ENCODE measurements around the gene GGPS1.
"Not testable (repeated sequence)": the region's sequence is repeated elsewhere in the genome, so short reads cannot be mapped to it uniquely, and the experiment has no call there.

Gene GGPS1

DNA sequence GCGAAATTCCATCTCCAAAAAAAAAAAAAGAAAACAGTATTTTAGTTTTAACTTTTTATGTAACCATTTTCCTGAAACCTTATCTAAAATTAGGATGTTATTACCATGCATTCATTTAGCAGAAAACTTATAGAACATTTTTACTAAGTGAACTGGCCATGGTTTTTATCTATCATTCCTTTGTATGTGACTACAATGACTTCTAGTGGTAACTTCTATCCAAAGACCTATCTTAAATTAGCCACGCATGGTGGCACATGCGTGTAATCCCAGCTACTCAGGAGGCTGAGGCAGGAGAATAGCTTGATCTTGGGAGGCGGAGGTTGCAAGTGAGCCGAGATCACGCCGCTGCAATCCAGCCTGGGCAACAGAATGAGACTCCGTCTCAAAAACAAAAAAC is 11.4 kb downstream of the GGPS1 start:
- DNase-seq (ENCODE audit: low spot score): no peak

DNA sequence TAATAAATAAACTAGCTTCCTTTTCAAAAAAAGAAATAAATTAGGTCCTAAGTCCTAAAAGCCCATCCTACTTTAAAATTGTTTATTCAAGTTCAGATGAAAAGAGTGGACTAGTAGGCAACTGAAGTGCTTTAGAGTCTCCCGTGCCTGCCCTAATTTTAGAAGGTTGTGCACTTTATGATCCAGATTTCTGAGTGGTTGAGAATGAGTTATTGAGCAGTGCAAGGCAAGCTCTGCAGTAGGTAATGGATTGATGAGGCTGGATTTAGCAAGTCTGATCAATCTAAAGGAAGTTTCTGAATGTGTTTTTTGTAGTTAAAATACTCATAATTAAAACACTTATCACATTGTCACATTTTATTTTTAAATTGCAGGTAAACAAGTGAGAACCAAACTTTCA is 13.0 kb downstream of the GGPS1 start:
- no peak for DNase-seq (ENCODE audit: low spot score)

DNA sequence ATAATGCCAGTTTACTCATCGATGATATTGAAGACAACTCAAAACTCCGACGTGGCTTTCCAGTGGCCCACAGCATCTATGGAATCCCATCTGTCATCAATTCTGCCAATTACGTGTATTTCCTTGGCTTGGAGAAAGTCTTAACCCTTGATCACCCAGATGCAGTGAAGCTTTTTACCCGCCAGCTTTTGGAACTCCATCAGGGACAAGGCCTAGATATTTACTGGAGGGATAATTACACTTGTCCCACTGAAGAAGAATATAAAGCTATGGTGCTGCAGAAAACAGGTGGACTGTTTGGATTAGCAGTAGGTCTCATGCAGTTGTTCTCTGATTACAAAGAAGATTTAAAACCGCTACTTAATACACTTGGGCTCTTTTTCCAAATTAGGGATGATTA is 13.7 kb downstream of the GGPS1 start:
- DNase-seq (ENCODE audit: low spot score): no peak

DNA sequence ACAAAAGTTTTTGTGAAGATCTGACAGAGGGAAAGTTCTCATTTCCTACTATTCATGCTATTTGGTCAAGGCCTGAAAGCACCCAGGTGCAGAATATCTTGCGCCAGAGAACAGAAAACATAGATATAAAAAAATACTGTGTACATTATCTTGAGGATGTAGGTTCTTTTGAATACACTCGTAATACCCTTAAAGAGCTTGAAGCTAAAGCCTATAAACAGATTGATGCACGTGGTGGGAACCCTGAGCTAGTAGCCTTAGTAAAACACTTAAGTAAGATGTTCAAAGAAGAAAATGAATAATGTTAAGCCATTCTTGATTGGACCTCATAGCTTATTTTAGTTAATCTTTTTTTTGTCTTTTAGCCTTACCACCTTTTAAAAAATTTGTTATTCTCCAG is 14.1 kb downstream of the GGPS1 start:
- no peak for DNase-seq (ENCODE audit: low spot score)

DNA sequence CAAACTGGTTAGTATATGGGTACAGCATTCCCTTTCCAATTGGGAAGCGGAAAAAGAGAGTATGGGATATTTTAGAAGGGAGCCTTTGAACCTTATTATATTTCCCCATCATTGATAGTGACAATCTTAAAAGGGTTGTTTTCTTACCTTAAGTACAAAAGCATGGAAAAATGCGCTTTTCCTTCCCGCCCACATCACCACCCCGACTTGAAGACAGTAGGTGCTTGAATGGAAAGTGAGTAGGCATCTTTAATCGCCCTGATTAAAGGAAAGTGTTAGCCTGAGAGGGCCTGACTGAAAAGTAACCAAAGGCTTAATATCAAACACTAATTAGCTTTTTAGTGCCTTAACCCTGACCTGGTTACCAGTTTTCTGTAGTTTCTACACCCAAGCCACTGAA is 15.4 kb downstream of the GGPS1 start:
- DNase-seq (ENCODE audit: low spot score): no peak

DNA sequence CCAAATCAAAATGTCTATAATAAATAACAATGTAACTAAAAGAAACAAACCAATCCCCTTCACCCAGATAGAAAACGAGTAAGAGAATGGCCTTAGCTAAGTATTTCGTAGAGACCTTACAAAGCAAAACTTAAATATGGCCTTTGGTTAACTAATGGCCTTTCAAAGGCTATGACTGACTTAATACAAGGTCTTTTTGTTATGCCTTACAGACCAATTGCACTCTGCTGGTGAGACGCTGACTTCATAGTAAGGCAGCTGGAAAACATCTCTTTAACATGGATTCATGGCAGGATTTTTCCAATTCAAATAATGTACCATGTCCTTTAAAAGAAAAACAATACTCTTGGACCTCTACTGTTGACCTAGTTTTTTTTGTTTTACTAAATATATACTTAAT is 23.1 kb downstream of the GGPS1 start:
- no peak for DNase-seq (ENCODE audit: low spot score)

DNA sequence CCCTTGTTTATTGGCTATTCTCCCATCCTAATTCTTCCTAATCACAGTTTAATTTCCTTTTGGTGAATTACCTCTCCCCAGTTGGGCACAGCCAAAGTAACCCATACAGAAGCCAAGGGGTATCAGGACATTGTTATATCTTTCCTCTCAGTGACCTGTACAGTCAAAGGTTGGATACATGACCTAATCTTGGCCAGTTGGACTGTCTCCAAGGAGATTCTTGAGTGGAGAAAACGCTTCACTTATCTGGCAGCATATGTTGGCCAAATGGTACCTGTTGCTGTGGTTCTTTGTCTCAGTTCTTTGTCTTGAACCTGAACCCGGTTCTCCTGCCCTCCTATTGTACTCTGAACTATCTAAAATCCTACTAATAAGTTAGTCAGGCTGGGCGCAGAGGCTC is 23.5 kb downstream of the GGPS1 start:
- DNase-seq (ENCODE audit: low spot score): no peak

DNA sequence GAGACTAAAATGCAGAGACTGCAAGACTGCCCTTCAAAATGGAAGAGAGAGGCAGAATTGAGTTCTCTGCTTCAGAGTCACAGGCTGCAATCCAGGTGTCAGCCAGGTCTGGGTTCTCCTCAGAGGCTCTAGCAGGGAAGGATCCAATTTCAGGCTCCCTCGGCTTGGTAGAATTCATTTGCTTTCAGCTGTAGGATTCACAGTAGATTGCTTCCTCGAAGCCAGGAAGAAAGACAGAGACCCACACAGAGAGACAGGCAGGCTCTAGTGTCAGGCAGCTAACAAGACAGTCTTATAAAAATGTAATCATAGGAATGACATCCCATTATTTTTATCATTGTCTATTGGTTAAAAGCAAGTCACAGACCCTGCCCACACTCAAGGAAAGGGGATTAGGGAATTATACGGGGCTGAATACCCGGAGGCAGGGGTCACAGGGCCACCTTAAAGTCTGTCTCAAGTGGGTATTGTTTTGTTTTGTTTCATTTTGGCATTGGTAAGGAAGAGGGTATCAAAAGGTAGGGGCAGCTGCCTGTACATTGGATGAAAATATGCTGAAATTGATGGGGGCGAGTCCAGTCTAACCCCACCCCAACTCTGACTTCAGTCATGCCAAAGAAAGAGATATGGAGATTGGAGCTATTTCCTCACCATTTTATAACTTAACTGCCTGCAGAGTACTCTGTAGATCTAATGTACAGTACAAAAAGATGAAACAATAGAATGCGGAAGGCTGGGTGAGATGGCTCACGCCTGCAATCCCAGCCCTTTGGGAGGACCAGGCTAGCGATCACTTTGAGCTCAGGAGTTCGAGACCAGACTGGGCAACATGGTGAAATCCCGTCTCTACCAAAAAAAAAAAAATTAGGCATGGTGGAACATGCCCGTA is 29.4 kb downstream of the GGPS1 start:
- DNase-seq (ENCODE audit: low spot score): no peak

DNA sequence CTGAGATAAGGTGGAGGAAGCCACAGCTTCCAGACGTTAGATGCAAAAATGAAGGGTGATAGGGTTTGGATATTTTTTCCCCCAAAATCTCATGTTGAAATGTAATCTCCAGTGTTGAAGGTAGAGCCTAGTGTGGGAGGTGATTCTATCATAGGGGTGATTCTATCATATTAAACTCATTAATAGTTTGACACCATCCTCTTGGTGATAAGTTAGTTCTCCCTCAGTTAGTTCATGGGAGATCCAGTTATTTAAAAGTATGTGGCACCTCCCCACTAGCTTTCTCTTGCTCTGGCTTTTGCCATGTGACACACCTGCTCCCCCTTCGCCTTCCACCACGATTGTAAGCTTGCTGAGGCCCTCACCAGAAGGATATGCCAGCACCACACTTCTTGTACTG is 30.5 kb downstream of the GGPS1 start:
- DNase-seq (ENCODE audit: low spot score): no peak

DNA sequence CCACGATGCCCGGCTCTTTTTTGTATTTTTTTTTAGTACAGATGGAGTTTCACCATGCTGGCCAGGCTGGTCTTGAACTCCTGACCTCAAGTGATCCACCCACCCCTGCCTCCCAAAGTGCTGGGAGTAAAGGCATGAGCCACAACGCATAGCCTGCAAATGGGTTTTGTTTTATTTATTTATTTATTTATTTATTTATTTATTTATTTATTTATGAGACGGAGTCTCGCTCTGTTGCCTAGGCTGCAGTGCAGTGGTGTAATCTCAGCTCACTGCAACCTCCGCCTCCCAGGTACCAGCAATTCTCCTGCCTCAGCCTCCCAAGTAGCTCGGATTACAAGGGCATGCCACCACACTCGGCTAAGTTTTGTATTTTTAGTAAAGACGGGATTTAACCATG is 35.8 kb downstream of the GGPS1 start:
- DNase-seq (ENCODE audit: low spot score): not testable (repeated sequence)

DNA sequence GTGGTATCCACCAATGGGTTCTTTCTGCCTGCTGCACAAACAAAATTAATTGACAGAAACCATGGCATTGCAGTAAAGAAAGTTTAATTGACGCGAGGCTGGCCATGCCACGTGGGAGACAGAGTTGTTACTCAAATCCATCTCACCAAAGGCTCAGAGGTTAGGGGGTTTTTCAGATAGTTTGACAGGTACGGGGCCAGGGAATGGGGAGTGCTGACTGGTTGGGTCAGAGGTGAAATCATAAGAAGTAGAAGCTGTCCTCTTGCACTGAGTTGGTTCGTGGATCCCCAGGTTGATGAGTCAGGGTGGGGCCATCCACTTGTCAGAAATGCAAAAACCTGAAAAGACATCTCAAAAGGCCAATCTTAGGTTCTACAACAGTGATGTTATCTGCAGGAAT is 37.9 kb downstream of the GGPS1 start:
- DNase-seq (ENCODE audit: low spot score): no peak

DNA sequence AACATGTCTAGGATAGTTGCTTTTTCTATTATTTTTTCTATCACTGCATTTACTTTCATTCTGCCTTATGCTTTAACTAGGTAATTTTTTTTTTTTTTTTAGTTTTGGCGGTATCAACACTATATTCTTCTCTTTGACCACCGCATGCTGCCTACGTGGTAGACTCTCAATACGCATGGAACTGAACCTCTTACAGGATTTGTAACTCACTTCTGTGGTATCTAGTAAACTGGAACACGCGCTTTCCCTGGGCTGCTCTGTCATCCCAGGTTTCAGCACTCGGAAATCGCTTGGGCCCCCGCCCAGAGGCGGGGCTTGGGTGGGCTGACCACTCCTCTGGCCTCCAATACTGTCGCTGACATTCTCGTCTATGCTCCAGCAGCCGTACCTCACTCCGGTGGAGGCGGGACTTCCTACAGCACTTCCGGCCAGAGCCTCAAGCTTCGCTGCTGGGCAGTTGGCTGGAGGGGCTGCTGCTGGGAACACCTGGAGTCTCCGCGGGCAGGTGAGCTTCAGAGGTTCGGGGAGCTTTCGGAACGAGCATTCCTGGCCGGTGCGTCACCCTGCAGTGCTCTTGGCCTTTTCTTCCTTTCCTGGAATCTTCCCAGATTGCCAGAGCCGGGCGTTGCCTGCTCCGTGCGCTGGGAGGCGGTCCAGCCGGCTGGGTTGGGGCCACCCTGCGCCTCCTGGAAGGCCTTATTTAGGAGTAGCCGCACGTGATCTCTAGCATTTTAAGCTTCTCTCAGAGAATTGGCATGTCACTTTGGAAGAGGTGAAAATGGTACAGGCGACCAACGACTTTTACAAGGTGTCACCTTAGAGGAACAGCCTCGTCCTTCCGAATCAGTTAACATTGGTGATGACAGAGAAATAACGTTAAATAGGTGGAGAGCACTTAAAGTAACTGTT is 38.9 kb downstream of the GGPS1 start, which contains the start of gene TBCE:
Gene TBCE, plus strand, starts transcription at position 428 of the 909 bp plus-strand sequence. CDS start 12,623 bp downstream, outside the sequence.
- peak; percentile 89 for DNase-seq (ENCODE audit: low spot score)

DNA sequence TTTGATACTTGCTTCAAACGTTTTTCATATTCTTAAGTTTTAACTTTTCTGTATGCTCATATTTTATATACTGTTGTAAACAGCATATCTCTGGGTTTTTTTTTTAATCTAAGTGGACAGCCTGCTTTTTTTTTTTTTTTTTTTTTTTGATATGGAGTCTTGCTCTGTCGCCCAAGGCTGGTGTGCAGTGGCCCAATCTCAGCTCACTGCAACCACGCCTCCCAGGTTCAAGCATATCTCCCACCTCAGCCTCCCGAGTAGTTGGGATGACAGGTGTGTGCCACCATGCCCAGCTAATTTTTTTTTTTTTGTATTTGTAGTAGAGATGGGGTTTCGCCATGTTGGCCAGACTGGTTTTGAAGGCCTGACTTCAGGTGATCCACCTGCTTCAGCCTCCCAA is 40.1 kb downstream of the GGPS1 start:
- no peak for DNase-seq (ENCODE audit: low spot score)

DNA sequence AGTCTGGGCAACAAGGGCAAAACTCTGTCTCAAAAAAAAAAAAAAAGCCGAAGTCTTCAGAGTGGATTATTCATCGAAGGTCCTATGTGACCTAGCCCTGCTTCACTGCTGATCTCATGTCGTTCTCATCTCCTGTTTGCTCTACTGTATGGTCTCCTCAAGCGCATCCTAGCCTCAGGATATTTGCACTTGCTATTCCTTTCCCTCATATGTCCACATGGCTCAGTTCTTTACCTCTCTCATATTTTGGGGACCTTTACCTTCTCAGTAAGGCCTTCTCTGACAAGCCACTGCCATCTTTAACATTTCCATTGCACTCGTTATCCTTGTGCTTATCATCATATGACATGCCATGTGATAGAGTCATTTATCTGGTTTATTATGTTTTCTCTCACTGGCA is 41.4 kb downstream of the GGPS1 start:
- DNase-seq (ENCODE audit: low spot score): no peak

DNA sequence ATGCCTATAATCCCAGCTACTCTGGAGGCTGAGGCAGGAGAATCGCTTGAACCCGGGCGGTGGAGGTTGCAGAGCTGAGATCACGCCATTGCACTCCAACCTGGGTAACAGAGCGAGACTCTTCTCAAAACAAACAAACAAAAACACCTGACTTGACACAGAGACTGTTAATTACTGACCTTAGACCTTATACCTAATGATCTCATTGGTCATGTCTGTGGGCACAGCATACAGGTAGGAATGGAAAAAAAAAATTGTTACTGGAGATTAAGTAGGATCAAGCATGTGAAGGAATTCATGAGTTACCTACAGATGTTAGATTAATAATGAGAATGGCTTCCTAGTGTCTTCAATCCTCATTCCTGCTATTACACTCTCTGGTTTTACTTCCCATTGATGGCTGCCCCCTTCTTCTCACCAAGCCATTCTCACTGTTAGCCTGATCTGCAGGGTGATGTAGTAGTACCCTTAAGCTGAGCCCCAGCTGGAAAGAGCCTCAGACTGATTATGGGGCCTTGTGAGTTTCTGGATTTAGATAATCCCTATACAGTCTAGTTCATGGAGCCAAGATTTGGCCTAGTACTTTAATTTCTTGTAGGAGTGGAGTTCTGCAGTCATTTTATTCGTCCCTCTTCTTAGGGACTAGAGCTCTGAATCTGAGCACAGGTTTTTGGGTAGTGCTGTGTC is 47.7 kb downstream of the GGPS1 start:
- no peak for DNase-seq (ENCODE audit: low spot score)

DNA sequence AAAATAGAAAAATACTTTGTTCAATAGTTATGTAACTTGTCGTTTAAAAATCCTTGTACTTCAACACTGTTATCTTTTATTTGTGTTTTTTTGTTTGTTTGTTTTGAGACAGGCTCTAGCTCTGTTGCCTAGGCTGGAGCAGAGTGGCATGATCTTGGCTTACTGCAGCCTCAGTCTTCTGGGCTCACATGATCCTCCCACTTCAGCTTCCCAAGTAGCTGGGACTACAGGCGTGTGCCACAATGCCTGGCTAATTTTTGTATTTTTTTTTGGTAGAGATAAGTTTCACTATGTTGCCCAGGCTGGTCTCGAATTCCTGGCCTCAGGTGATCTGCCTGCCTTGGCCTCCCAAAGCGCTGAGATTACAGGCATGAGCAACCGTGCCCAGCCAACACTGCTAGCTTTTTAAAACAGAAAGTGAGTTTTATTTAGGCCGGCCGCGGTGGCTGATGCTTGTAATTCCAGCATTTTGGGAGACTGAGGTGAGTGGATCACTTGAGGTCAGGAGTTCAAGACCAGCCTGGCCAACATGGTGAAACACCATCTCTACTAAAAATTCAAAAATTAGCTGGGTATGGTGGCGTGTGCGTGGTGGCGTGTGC is 49.9 kb downstream of the GGPS1 start:
- DNase-seq (ENCODE audit: low spot score): not testable (repeated sequence)

DNA sequence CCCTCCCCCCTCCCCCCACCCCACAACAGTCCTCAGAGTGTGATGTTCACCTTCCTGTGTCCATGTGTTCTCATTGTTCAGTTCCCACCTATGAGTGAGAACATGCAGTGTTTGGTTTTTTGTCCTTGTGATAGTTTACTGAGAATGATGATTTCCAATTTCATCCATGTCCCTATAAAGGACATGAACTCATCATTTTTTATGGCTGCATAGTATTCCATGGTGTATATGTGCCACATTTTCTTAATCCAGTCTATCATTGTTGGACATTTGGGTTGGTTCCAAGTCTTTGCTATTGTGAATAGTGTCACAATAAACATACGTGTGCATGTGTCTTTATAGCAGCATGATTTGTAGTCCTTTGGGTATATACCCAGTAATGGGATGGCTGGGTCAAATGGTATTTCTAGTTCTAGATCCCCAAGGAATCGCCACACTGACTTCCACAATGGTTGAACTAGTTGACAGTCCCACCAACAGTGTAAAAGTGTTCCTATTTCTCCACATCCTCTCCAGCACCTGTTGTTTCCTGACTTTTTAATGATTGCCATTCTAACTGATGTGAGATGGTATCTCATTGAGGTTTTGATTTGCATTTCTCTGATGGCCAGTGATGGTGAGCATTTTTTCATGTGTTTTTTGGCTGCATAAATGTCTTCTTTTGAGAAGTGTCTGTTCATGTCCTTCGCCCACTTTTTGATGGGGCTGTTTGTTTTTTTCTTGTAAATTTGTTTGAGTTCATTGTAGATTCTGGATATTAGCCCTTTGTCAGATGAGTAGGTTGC is 53.8 kb downstream of the GGPS1 start:
- DNase-seq (ENCODE audit: low spot score): not testable (repeated sequence)

DNA sequence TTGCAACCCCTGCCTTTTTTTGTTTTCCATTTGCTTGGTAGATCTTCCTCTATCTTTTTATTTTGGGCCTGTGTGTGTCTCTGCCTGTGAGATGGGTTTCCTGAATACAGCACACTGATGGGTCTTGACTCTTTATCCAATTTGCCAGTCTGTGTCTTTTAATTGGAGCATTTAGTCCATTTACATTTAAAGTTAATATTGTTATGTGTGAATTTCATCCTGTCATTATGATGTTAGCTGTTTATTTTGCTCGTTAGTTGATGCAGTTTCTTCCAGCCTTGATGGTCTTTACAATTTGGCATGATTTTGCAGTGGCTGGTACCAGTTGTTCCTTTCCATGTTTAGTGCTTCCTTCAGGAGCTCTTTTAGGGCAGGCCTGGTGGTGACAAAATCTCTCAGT is 57.3 kb downstream of the GGPS1 start:
- not testable (repeated sequence) for DNase-seq (ENCODE audit: low spot score)

DNA sequence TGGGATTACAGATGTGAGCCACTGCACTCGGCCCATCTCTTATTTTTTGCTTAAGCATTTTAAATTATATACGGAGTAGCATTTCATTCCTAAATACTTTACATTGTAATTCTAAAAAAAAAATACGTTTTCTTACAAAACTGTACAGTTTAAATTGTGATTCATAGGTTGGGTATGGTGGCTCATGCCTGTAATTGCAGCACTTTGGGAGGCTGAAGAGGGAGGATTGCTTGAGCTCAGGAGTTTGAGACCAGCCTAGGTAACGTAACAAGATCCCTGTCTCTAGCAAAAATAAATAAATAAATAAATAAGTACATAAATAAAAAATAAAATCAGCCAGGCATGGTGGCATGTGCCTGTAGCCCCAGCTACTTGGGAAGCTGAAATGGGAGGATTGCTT is 63.5 kb downstream of the GGPS1 start:
- no peak for DNase-seq (ENCODE audit: low spot score)

All from hematopoietic multipotent progenitor cell treated with erythropoietin and hydrocortisone succinate and interleukin-3 and kit ligand, for 15 days (in vitro differentiated cells).